Skeletal muscle satellite cell (primary cell): ENCODE measurements around the gene CNTN6. TPM values are rescaled to one million over a fixed set of nuclear protein-coding genes. Genes with fewer than 3 reads are reported as not detected.

ENCODE experiments used
- H3K27me3 ChIP-seq: 2 replicates; pipeline ENCODE4 v1.7.0; 2013; ENCODE audit warnings: low read length; ENCODE audit not compliant: control insufficient read depth, insufficient read depth
- H3K36me3 ChIP-seq: 2 replicates; pipeline ENCODE4 v1.7.0; 2013; ENCODE audit warnings: mild to moderate bottlenecking, control low read depth, low read length; ENCODE audit not compliant: insufficient read depth
- H3K4me1 ChIP-seq: 2 replicates; pipeline ENCODE4 v1.7.0; 2013; ENCODE audit warnings: low read length; ENCODE audit not compliant: control insufficient read depth, insufficient read depth
- H3K4me2 ChIP-seq: 2 replicates; pipeline ENCODE4 v1.7.0; 2013; ENCODE audit warnings: mild to moderate bottlenecking, low read length
- H3K4me3 ChIP-seq: 2 replicates; pipeline ENCODE4 v1.7.0; 2013; ENCODE audit warnings: low read length
- H3K9ac ChIP-seq: 2 replicates; pipeline ENCODE4 v1.7.0; 2013; ENCODE audit warnings: mild to moderate bottlenecking, low read depth, low read length, moderate library complexity
- H3K9me3 ChIP-seq: replicated peaks from 2 replicates; pipeline ENCODE4 v1.7.0; 2013; ENCODE audit warnings: mild to moderate bottlenecking, control low read depth, low read length
- total RNA-seq: library from RNA; depleted of rRNA; stranded (reverse); fragments of >200 nt; gene quantifications from 2 replicates; pipeline ENCODE4 v1.2.3, GENCODE V29; 2012; rRNA removed

Gene CNTN6
- total RNA-seq: not detected in 2 replicates

DNA sequence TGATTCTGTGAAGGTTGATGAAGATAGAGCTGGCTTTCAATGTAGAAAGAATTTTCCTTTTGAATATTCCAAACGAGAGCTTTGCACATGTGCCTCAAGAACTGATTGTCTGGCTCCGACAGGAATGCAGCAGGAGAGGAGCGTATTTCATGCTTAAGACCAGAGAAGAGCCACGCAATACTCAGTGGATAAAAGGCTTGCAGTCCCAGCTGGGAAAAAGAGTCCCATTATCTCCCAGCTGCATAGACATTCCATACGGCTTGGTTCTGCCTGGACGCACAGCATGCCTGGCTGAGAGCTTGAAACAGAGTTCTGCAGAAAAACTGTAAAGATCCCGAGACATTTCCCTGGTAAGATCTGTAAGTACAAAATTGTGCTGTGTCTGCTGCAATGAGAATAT lies at the start of gene CNTN6:
Gene CNTN6 (plus strand): TSS at position 254 of the 400 bp plus-strand sequence. CDS start 54,985 bp downstream, outside the sequence.
- H3K4me2 ChIP-seq: no peak within 1 kb of the TSS
- no peaks in the 10 kb centered on the region for H3K36me3 ChIP-seq
- H3K4me3 ChIP-seq: no peak within 1 kb of the TSS
- H3K27me3 ChIP-seq: no peaks in the 10 kb centered on the region
- no peaks in the 10 kb centered on the region for H3K9me3 ChIP-seq
- no peaks in the 10 kb centered on the region for H3K4me1 ChIP-seq
- H3K9ac ChIP-seq: no peak within 1 kb of the TSS

DNA sequence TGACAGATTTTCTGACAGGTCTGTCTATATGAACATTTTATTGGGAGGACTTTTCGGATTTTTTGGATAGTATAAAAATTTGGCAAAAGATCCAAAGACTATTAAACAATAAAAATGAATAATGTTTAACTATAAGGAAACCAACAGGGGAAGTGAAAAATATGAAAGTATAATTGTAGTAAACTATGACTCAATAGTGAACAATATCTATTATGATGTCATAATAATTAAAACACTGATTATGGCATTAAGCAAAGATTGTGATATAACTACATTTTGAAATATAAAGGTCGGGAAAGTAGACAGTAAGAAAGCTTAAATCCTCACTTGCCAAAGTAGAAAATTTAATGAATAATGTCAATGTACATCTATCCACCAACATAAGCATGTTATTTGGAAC lies 44.3 kb upstream of the CNTN6 start:
- Histone ChIP-seq H3K36me3 (no peaks in the 10 kb centered on the region), H3K4me3 (no peak overlapping the region), H3K27me3 (no peaks in the 10 kb centered on the region), H3K9ac (no peak overlapping the region), H3K4me2 (no peak overlapping the region), H3K9me3 (no peaks in the 10 kb centered on the region), H3K4me1 (no peaks in the 10 kb centered on the region)

GRCh38 chr3:1055870-1056269 lies 37.0 kb upstream of the CNTN6 start:
- Histone ChIP-seq H3K9ac (no peak overlapping the region), H3K4me1 (no peaks in the 10 kb centered on the region), H3K36me3 (no peaks in the 10 kb centered on the region), H3K9me3 (no peaks in the 10 kb centered on the region), H3K27me3 (no peaks in the 10 kb centered on the region), H3K4me3 (no peak overlapping the region), H3K4me2 (no peak overlapping the region)

- H3K4me2 ChIP-seq: no peak overlapping the region
- H3K4me1 ChIP-seq: no peaks in the 10 kb centered on the region
- no peak overlapping the region for H3K4me3 ChIP-seq
- no peak overlapping the region for H3K9ac ChIP-seq
- no peaks in the 10 kb centered on the region for H3K27me3 ChIP-seq
- H3K9me3 ChIP-seq: no peaks in the 10 kb centered on the region
- no peaks in the 10 kb centered on the region for H3K36me3 ChIP-seq
Observed at GRCh38 chr3:1056744-1057143, 36.1 kb upstream of the CNTN6 start.

GRCh38 chr3:1057436-1057835 lies 35.4 kb upstream of the CNTN6 start:
- Histone ChIP-seq H3K36me3 (no peaks in the 10 kb centered on the region), H3K4me3 (no peak overlapping the region), H3K27me3 (no peaks in the 10 kb centered on the region), H3K4me2 (no peak overlapping the region), H3K4me1 (no peaks in the 10 kb centered on the region), H3K9me3 (no peaks in the 10 kb centered on the region), H3K9ac (no peak overlapping the region)

GRCh38 chr3:1068985-1069384 lies 23.8 kb upstream of the CNTN6 start:
- H3K9ac ChIP-seq: no peak overlapping the region
- no peak overlapping the region for H3K4me3 ChIP-seq
- H3K9me3 ChIP-seq: peaks cover 5% of the 10 kb centered on the region
- H3K4me1 ChIP-seq: no peaks in the 10 kb centered on the region
- no peaks in the 10 kb centered on the region for H3K27me3 ChIP-seq
- H3K4me2 ChIP-seq: no peak overlapping the region
- H3K36me3 ChIP-seq: no peaks in the 10 kb centered on the region

- no peaks in the 10 kb centered on the region for H3K9me3 ChIP-seq
Observed at GRCh38 chr3:1072041-1072440, 20.8 kb upstream of the CNTN6 start.

GRCh38 chr3:1079662-1080061 lies 13.2 kb upstream of the CNTN6 start:
- Histone ChIP-seq H3K27me3 (no peaks in the 10 kb centered on the region), H3K9me3 (no peaks in the 10 kb centered on the region)

More at GRCh38 chr3:1072041-1072440, 20.8 kb upstream of the CNTN6 start:
- H3K27me3 ChIP-seq: no peaks in the 10 kb centered on the region
- H3K9ac ChIP-seq: no peak overlapping the region
- no peaks in the 10 kb centered on the region for H3K36me3 ChIP-seq
- no peak overlapping the region for H3K4me3 ChIP-seq
- no peak overlapping the region for H3K4me2 ChIP-seq
- H3K4me1 ChIP-seq: no peaks in the 10 kb centered on the region

GRCh38 chr3:1082108-1082507 lies 10.7 kb upstream of the CNTN6 start:
- Histone ChIP-seq H3K27me3 (no peaks in the 10 kb centered on the region), H3K9ac (no peak overlapping the region), H3K36me3 (no peaks in the 10 kb centered on the region), H3K4me3 (no peak overlapping the region), H3K4me2 (no peak overlapping the region), H3K4me1 (no peaks in the 10 kb centered on the region), H3K9me3 (no peaks in the 10 kb centered on the region)

More at GRCh38 chr3:1079662-1080061, 13.2 kb upstream of the CNTN6 start:
- H3K4me3 ChIP-seq: no peak overlapping the region
- H3K4me2 ChIP-seq: no peak overlapping the region
- H3K9ac ChIP-seq: no peak overlapping the region
- no peaks in the 10 kb centered on the region for H3K36me3 ChIP-seq
- no peaks in the 10 kb centered on the region for H3K4me1 ChIP-seq

GRCh38 chr3:1087066-1087560 lies 5.7 kb upstream of the CNTN6 start:
- Histone ChIP-seq H3K4me3 (no peak overlapping the region), H3K4me2 (no peak overlapping the region), H3K27me3 (no peaks in the 10 kb centered on the region), H3K9me3 (no peaks in the 10 kb centered on the region), H3K36me3 (no peaks in the 10 kb centered on the region), H3K4me1 (no peaks in the 10 kb centered on the region), H3K9ac (no peak overlapping the region)

DNA sequence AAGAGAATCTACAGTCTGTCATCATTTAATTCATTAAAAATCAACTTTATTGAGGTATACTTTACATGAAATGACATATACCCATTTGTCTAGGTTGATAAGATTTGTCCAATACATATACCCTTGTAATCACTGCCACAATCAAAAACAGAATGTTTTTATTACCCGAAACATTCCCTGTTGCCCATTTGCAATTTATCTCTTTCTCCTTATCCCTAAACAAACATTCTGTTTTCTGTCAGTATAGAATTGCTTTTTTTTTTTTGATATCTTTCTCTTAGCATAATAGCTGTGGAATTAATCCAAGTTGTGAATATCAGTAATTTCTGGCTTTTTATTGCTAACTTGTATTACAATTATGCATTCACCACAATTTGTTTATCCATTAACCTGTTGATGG lies 4.3 kb upstream of the CNTN6 start:
- Histone ChIP-seq H3K4me3 (no peak overlapping the region), H3K36me3 (no peaks in the 10 kb centered on the region), H3K4me2 (no peak overlapping the region), H3K27me3 (no peaks in the 10 kb centered on the region), H3K9me3 (no peaks in the 10 kb centered on the region), H3K4me1 (no peaks in the 10 kb centered on the region), H3K9ac (no peak overlapping the region)

DNA sequence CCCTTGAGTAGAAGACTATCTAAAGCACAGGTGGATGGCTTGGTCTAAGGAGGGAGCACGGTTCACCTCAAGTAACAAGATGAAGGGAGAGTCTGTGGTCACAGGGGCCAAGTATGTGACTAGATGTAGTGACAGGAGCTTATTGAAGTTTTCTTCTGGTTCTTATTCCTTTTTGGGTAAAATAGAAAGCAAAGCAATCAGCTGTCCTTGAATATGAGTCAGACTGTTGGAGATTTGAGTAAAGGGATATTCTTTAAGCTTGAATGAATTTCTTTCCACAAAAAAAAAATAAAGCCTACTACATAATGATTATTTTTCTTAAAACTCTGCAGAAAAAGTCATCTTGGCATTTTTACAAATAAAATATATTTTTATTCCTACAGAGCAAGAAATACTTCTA lies 1.5 kb upstream of the CNTN6 start:
- Histone ChIP-seq H3K36me3 (no peaks in the 10 kb centered on the region), H3K4me3 (no peak overlapping the region), H3K4me2 (no peak overlapping the region), H3K9ac (no peak overlapping the region), H3K27me3 (no peaks in the 10 kb centered on the region), H3K9me3 (no peaks in the 10 kb centered on the region), H3K4me1 (no peaks in the 10 kb centered on the region)
